Measurements from ENCODE around the gene PXMP4.

Gene PXMP4

DNA sequence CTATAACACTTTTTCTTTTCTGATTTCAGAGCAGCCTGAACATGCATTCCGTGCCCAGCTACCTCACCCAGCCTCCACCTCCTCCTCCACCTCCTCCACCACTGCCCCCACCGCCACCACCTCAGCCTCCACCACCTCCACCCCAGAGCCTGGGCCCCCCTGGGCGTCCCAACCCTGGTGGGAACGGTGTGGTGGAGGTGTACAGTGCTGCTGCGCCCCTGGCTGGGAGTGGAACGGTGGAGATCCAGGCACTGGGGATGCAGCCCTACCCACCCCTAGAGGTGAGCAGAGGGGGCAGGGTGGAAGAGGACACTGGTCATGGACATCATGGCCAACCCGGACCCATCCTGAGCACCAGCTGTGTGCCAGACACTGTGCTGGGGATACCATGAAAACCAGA, 33.0 kb upstream of the PXMP4 start:
- Histone ChIP-seq H3K4me3 (ENCODE audit: low read depth in 1 of 2, low read length in 2 of 2) (no peak overlapping the region), H3K27me3 (ENCODE audit: control insufficient read depth in 1 of 2, insufficient read depth in 2 of 2, low read length in 2 of 2) (no peaks in the 10 kb centered on the region), H3K36me3 (ENCODE audit: insufficient read depth, low read length) (peaks cover 29% of the 10 kb centered on the region), H3K27ac (ENCODE audit: low read depth, low read length) (no peak overlapping the region), H3K4me1 (ENCODE audit: insufficient read depth, low read length) (no peaks in the 10 kb centered on the region), H3K9me3 (ENCODE audit: low read length) (peaks cover 4% of the 10 kb centered on the region), H3K9ac (ENCODE audit: low read length) (no peak overlapping the region)

DNA sequence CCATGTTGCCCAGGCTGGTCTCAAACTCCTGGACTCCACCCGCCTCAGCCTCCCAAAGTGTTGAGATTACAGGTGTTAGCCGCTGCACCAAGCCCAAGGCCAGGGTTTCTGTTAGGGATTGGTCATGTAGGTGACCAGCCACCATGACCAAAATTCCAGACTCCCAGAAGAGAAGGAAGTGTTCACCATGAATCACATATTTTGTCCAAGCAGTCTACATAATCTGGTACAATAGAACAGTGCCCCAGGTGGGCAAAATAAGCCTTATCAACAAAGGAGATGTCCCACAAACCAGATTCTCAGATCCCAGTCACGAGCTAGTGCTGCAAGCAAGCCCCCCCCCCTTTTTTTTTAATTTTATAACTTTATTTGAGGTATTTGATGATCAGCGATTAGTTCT, 31.7 kb upstream of the PXMP4 start:
- Histone ChIP-seq H3K27me3 (ENCODE audit: control insufficient read depth in 1 of 2, insufficient read depth in 2 of 2, low read length in 2 of 2) (no peaks in the 10 kb centered on the region), H3K27ac (ENCODE audit: low read depth, low read length) (no peak overlapping the region), H3K4me3 (ENCODE audit: low read depth in 1 of 2, low read length in 2 of 2) (no peak overlapping the region), H3K4me1 (ENCODE audit: insufficient read depth, low read length) (no peaks in the 10 kb centered on the region), H3K9me3 (ENCODE audit: low read length) (no peaks in the 10 kb centered on the region), H3K9ac (ENCODE audit: low read length) (no peak overlapping the region), H3K36me3 (ENCODE audit: insufficient read depth, low read length) (peaks cover 24% of the 10 kb centered on the region)

DNA sequence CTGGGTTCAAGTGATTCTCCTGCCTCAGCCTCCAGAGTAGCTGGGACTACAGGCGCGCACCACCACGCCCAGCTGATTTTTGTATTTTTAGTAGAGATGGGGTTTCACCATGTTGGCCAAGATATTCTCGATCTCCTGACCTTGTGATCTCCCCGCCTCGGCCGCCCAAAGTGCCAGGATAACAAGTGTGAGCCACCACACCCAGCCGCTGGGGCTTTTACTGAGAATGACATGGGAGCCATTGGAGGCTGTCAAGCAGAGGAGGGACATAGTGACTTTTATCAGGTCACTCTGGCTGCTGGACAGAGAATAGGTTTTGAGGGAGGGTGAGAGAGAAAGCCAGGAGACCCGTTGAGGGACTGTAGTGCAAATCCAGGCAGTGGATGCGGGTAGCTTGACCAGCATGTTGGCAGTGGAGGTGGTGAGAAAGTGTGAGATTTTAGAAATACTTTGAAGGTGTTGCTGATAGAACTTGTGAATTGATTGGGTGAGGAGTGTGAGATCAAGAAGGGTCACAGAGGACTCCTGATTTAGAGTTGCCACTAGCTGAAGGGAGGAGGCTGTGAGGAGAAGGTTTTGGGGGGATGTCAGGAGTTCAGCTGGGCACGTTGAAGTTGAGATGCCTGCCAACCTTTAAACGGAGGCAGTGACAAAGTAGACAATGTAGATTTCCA, 26.4 kb upstream of the PXMP4 start:
- Histone ChIP-seq H3K4me1 (ENCODE audit: insufficient read depth, low read length) (no peaks in the 10 kb centered on the region), H3K36me3 (ENCODE audit: insufficient read depth, low read length) (peaks cover 14% of the 10 kb centered on the region), H3K9me3 (ENCODE audit: low read length) (no peaks in the 10 kb centered on the region), H3K27ac (ENCODE audit: low read depth, low read length) (no peak overlapping the region), H3K9ac (ENCODE audit: low read length) (no peak overlapping the region), H3K27me3 (ENCODE audit: control insufficient read depth in 1 of 2, insufficient read depth in 2 of 2, low read length in 2 of 2) (no peaks in the 10 kb centered on the region), H3K4me3 (ENCODE audit: low read depth in 1 of 2, low read length in 2 of 2) (no peak overlapping the region)

DNA sequence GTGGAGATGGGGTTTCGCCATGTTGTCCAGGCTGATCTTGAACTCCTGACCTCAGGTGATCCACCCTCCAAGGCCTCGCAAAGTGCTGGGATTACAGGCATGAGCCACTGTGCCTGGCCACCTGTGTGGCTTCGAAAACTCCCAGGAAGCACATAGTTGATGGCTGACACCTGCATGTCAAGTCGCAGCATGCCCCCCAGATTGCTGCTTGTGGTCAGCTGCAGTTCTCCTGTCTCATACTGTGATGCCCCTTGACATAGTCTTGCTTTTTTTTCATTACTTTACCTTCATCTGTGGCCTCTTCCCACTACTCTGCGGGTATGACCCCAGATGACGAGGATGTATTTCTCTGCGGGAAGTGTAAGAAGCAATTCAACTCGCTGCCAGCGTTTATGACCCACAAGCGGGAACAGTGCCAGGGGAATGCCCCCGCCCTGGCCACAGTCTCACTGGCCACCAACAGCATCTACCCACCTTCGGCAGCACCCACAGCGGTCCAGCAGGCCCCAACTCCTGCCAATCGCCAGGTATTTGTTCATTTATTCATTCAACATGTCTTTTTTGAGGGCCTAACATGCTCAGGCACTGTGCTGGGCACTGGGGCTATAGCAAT, 24.8 kb upstream of the PXMP4 start:
- peaks cover 5% of the 10 kb centered on the region for H3K36me3 ChIP-seq (ENCODE audit: insufficient read depth, low read length)
- no peak overlapping the region for H3K27ac ChIP-seq (ENCODE audit: low read depth, low read length)
- no peak overlapping the region for H3K9ac ChIP-seq (ENCODE audit: low read length)
- no peaks in the 10 kb centered on the region for H3K9me3 ChIP-seq (ENCODE audit: low read length)
- H3K4me1 ChIP-seq (ENCODE audit: insufficient read depth, low read length): no peaks in the 10 kb centered on the region
- no peak overlapping the region for H3K4me3 ChIP-seq (ENCODE audit: low read depth in 1 of 2, low read length in 2 of 2)
- no peaks in the 10 kb centered on the region for H3K27me3 ChIP-seq (ENCODE audit: control insufficient read depth in 1 of 2, insufficient read depth in 2 of 2, low read length in 2 of 2)

DNA sequence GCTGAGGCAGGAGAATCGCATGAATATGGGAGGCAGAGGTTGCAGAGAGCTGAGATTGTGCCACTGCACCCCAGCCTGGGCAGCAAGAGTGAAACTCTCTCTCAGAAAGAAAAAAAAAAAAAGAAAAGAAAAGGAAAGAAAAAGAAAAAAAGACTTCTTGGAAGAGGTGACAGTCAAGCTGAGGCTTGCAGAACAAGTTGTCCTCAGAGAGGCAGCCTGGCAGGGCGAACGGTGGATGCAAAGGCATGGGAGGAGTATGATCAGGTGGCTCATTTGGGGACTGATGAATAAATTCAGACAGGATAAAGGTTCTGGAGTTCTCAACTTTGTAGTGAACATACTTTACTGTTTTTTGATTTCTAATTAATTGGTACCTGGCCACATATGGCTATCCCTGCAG, 24.1 kb upstream of the PXMP4 start:
- Histone ChIP-seq H3K36me3 (ENCODE audit: insufficient read depth, low read length) (peaks cover 5% of the 10 kb centered on the region), H3K9ac (ENCODE audit: low read length) (no peak overlapping the region), H3K4me1 (ENCODE audit: insufficient read depth, low read length) (no peaks in the 10 kb centered on the region), H3K4me3 (ENCODE audit: low read depth in 1 of 2, low read length in 2 of 2) (no peak overlapping the region), H3K27ac (ENCODE audit: low read depth, low read length) (no peak overlapping the region), H3K9me3 (ENCODE audit: low read length) (no peaks in the 10 kb centered on the region), H3K27me3 (ENCODE audit: control insufficient read depth in 1 of 2, insufficient read depth in 2 of 2, low read length in 2 of 2) (no peaks in the 10 kb centered on the region)

DNA sequence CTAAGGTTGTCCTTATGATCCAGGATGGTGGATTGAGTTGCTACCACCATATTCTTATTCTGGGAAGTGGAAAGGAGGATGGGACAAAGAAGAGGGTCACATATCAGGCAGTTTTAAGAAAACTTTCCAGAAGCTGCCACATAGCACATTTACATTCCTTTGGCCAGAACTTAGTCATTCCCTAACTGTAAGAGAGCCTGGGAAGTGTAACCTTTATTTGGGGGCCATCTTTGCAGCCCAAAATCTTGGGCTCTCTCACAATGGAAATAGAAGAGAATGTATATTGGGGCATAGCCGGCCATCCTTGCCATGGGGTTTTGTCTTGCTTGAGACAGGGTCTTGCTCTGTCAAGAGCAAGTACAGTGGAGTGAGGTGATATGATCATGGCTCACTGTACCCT, 20.1 kb upstream of the PXMP4 start:
- H3K9ac ChIP-seq (ENCODE audit: low read length): no peak overlapping the region
- H3K27ac ChIP-seq (ENCODE audit: low read depth, low read length): no peak overlapping the region
- H3K4me3 ChIP-seq (ENCODE audit: low read depth in 1 of 2, low read length in 2 of 2): no peak overlapping the region
- H3K4me1 ChIP-seq (ENCODE audit: insufficient read depth, low read length): no peaks in the 10 kb centered on the region
- H3K36me3 ChIP-seq (ENCODE audit: insufficient read depth, low read length): no peaks in the 10 kb centered on the region
- no peaks in the 10 kb centered on the region for H3K27me3 ChIP-seq (ENCODE audit: control insufficient read depth in 1 of 2, insufficient read depth in 2 of 2, low read length in 2 of 2)
- H3K9me3 ChIP-seq (ENCODE audit: low read length): peaks cover 13% of the 10 kb centered on the region

DNA sequence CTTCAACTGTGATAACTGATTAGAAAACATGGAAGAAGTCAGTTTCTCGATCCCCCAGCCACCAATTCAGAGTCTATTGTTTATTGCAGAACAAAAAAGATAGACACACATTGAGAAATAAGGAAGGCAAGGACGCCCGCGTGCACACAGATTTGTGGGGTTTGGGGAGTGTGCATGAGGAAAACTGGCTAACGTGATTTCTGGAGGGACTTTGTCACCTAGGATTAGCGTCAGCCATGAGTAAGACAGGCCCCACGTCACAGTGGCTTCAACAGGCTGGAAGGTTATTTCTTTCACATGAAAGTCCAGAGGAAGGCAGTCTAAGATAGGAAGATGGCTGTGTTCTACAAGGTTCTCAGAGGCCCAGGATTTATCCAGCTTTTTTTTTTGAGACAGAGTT, 19.4 kb upstream of the PXMP4 start:
- Histone ChIP-seq H3K36me3 (ENCODE audit: insufficient read depth, low read length) (no peaks in the 10 kb centered on the region), H3K27ac (ENCODE audit: low read depth, low read length) (no peak overlapping the region), H3K9ac (ENCODE audit: low read length) (no peak overlapping the region), H3K27me3 (ENCODE audit: control insufficient read depth in 1 of 2, insufficient read depth in 2 of 2, low read length in 2 of 2) (no peaks in the 10 kb centered on the region), H3K9me3 (ENCODE audit: low read length) (peaks cover 15% of the 10 kb centered on the region), H3K4me3 (ENCODE audit: low read depth in 1 of 2, low read length in 2 of 2) (no peak overlapping the region), H3K4me1 (ENCODE audit: insufficient read depth, low read length) (peaks cover under 1% of the 10 kb centered on the region)

DNA sequence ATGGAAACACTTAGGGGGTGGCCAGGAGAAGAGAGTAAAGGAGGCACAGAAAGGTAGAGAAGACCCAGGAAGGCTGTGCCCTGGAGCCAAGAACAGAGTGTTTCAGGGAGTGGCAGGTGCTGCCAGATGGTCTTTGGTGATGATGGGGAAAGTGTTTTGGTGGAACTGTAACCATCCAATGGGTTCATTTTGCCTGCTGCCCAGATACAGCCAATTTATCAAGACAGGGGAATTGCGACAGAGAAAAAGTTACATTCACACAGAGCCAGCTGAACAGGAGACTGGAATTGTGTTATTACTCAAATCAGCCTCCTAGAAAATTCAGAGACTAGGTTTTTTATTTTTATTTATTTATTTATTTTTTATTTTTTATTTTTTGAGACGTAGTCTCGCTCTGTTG, 16.9 kb upstream of the PXMP4 start:
- Histone ChIP-seq H3K36me3 (ENCODE audit: insufficient read depth, low read length) (no peaks in the 10 kb centered on the region), H3K9me3 (ENCODE audit: low read length) (peaks cover 15% of the 10 kb centered on the region), H3K4me3 (ENCODE audit: low read depth in 1 of 2, low read length in 2 of 2) (no peak overlapping the region), H3K4me1 (ENCODE audit: insufficient read depth, low read length) (peaks cover 17% of the 10 kb centered on the region), H3K9ac (ENCODE audit: low read length) (no peak overlapping the region), H3K27ac (ENCODE audit: low read depth, low read length) (no peak overlapping the region), H3K27me3 (ENCODE audit: control insufficient read depth in 1 of 2, insufficient read depth in 2 of 2, low read length in 2 of 2) (no peaks in the 10 kb centered on the region)

DNA sequence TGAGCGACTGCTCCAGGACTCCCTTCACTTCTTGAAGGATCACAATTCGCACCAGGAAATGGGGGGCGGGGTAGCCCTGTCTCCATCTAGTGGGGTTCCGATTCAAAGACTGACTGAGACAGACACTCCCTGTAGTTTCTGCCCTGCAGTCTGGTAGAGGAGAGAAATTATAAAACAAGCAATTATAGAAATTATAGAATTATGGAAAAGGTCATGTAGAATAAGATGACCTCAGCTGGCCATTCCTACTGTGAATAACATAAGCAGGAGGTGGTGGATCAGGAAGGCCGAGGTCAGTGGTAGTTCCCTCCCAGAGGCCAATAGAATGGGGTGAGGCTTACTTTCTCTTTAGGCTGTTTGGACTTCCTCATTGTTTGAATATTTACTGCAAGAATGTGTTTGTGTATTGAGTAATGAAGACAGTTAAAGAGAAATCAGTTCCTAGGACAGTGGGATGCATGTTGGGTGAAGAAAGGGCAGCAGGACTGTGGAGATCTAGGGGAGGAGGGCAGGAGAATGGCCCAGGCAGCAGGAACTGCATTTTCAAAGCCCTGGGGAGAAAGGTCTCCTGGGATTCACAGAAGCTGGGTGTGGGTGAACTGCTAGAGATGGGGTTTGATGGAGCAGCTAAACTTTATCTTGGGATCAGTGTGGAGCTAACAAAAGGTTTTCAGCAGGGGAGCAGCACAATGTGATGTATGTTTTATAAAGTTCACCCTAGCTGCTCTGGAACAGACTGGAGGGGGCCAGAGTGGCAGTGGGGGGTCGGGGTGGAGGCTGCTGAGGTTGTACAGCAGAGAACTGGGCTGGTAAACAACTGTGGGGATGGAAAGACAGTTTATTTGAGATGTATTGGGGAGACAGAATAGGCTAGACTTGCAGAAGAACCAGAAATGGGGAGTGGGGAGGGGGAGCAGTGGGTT, 13.8 kb upstream of the PXMP4 start:
- H3K36me3 ChIP-seq (ENCODE audit: insufficient read depth, low read length): no peaks in the 10 kb centered on the region
- H3K4me3 ChIP-seq (ENCODE audit: low read depth in 1 of 2, low read length in 2 of 2): no peak overlapping the region
- H3K9me3 ChIP-seq (ENCODE audit: low read length): peaks cover 15% of the 10 kb centered on the region
- peak overlapping the region; percentile 34 for H3K27ac ChIP-seq (ENCODE audit: low read depth, low read length)
- no peaks in the 10 kb centered on the region for H3K27me3 ChIP-seq (ENCODE audit: control insufficient read depth in 1 of 2, insufficient read depth in 2 of 2, low read length in 2 of 2)
- H3K4me1 ChIP-seq (ENCODE audit: insufficient read depth, low read length): peaks cover 25% of the 10 kb centered on the region
- peak overlapping the region; percentile 33 for H3K9ac ChIP-seq (ENCODE audit: low read length)

DNA sequence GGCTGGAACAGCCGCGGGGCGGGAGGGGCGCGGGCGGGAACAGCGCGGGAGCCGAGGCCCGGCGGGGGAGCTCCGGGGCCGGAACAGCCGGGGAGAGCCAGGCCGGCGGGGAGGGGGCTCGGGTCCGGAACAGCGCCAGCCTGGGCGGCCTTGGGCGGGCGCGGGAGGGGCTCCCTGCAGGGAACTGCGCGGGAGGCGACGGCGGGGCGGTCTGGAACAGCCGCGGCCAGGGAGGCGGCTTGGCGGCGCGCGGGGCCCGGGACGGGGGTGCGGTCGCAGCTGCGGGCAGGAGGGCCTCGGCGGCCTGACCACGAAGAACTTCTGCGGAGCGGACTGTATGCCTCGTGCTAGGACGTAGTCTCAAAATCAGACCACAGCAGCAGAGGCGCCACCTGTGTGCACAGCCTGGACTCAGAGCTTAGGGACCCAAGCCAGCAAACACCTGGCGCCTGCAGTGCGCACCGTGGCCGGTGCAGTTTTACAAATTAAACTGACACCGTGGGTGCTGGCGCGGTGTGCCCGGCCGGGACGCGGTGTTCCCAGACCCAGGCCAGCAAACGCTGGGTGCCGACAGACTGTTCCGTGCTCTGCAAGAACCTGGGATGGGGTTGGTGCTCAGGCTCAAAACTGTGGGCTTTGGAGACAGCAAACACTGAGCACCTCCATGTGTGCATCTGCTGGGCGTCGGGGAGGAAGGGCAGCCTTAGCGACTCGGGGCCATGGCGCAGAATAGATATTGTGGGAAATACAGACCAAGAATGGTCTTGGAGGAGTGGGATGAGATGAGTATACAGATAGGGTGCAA, 12.3 kb upstream of the PXMP4 start:
- peak overlapping the region; percentile 61 for H3K9ac ChIP-seq (ENCODE audit: low read length)
- no peaks in the 10 kb centered on the region for H3K27me3 ChIP-seq (ENCODE audit: control insufficient read depth in 1 of 2, insufficient read depth in 2 of 2, low read length in 2 of 2)
- H3K4me3 ChIP-seq (ENCODE audit: low read depth in 1 of 2, low read length in 2 of 2): peak overlapping the region; percentile 74 to 83
- H3K9me3 ChIP-seq (ENCODE audit: low read length): peaks cover 15% of the 10 kb centered on the region
- H3K27ac ChIP-seq (ENCODE audit: low read depth, low read length): peak overlapping the region; percentile 68
- peaks cover 25% of the 10 kb centered on the region for H3K4me1 ChIP-seq (ENCODE audit: insufficient read depth, low read length)
- H3K36me3 ChIP-seq (ENCODE audit: insufficient read depth, low read length): no peaks in the 10 kb centered on the region

DNA sequence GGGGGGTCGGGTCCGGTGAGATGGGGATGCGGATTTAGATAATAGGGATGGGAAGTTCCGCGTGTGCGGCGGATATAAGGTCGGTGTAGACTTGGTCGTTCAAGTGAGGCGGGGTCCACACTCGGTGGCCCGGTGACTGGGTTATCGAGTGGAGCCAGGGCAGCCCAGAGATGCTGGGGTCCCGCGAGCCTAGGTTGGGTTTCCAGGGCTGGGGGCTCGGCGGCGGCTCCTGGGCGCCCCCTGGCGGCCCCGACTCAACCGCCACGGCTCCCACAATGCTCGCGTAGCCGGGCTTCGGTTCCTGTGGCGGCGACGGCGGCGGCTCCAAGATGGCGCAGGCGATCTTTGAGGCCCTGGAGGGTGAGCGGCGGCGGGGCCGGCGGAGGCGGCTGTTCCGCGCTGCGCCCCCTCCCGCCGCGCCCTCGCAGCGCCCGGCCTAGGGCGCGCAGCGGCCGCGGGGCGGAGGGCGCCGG, 11.6 kb upstream of the PXMP4 start, which contains the start of gene ZNF341:
TSS of gene ZNF341 (plus strand) at position 304 of the 473 bp plus-strand sequence. CDS start at position 330, 26 bp downstream.
- Histone ChIP-seq H3K27ac (ENCODE audit: low read depth, low read length) (peak within 1 kb of the TSS; percentile 92), H3K27me3 (ENCODE audit: control insufficient read depth in 1 of 2, insufficient read depth in 2 of 2, low read length in 2 of 2) (no peaks in the 10 kb centered on the region)

More for the DNA sequence above, 11.6 kb upstream of the PXMP4 start, which contains the start of gene ZNF341:
- H3K9me3 ChIP-seq (ENCODE audit: low read length): peaks cover 14% of the 10 kb centered on the region
- peak within 1 kb of the TSS; percentile 65 for H3K9ac ChIP-seq (ENCODE audit: low read length)
- no peaks in the 10 kb centered on the region for H3K36me3 ChIP-seq (ENCODE audit: insufficient read depth, low read length)
- peaks cover 25% of the 10 kb centered on the region for H3K4me1 ChIP-seq (ENCODE audit: insufficient read depth, low read length)
- peak within 1 kb of the TSS; percentile 74 to 83 for H3K4me3 ChIP-seq (ENCODE audit: low read depth in 1 of 2, low read length in 2 of 2)

Data from muscle layer of colon (tissue), 2 donors.